Testis (tissue), 2 donors: Measurements from ENCODE around the gene PLLP.

Experiments
- POLR2A ChIP-seq: fragments of 450-650 bp; IDR thresholded peaks from one replicate; pipeline ENCODE4 v1.6.1; 2017; ENCODE audit warnings: antibody characterized with exemption, mild to moderate bottlenecking, moderate library complexity
- TF ChIP-seq, protein P1 (sequence below), 3 experiments: fragments of 450-650 bp in 2 of 3; fragments of 200-600 bp in 1 of 3; sonication (generic) in 1 of 3; IDR thresholded peaks; one replicate each; pipeline ENCODE4 v1.5.1; 2016 to 2019; ENCODE audit warnings: antibody characterized with exemption in 3 of 3, mild to moderate bottlenecking in 2 of 3, moderate library complexity in 1 of 3

DNA sequence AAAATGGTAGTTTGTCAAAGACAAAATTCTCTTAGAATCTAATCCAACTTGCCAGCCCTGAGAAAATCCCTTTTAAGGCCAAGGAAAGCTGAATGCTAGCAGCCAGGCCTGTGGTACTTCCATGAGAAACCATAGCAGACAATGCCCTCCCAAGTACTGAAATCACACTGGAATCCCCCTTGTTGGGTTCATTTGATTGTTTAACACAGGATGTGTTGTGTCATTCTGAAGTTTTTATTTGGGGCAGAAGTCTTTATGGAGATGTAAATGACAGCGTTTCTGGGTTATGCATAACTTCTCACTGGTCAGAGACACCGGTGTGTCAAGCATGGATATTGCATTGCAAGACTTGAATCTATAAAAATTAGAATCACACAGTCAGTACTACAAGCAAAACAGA, 45.4 kb downstream of the PLLP start:
- TF ChIP-seq, protein P1, sequence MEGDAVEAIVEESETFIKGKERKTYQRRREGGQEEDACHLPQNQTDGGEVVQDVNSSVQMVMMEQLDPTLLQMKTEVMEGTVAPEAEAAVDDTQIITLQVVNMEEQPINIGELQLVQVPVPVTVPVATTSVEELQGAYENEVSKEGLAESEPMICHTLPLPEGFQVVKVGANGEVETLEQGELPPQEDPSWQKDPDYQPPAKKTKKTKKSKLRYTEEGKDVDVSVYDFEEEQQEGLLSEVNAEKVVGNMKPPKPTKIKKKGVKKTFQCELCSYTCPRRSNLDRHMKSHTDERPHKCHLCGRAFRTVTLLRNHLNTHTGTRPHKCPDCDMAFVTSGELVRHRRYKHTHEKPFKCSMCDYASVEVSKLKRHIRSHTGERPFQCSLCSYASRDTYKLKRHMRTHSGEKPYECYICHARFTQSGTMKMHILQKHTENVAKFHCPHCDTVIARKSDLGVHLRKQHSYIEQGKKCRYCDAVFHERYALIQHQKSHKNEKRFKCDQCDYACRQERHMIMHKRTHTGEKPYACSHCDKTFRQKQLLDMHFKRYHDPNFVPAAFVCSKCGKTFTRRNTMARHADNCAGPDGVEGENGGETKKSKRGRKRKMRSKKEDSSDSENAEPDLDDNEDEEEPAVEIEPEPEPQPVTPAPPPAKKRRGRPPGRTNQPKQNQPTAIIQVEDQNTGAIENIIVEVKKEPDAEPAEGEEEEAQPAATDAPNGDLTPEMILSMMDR (IDR thresholded peaks at IDR 0.05): no peak
- no peak for TF ChIP-seq POLR2A
